Neuronal stem cell (in vitro differentiated cells): ENCODE data around the gene STAG2.

ENCODE experiments used
- DNase-seq: peaks from one replicate; pipeline ENCODE4 v3.0.0-alpha.2; 2013; ENCODE audit warnings: low spot score
- H2AFZ ChIP-seq: one replicate; pipeline ENCODE4 v1.6.1; 2013; ENCODE audit warnings: mild to moderate bottlenecking, low read length, inconsistent platforms
- H2AK5ac ChIP-seq: 2 replicates; pipeline ENCODE4 v1.6.1; 2013; ENCODE audit warnings: low read depth, mild to moderate bottlenecking, inconsistent platforms, low read length, moderate library complexity, mixed read lengths
- H2BK120ac ChIP-seq: 2 replicates; pipeline ENCODE4 v1.6.1; 2013; ENCODE audit warnings: low read depth, mild to moderate bottlenecking, inconsistent platforms, low read length, moderate library complexity, mixed read lengths
- H2BK12ac ChIP-seq: one replicate; pipeline ENCODE4 v1.6.1; 2013; ENCODE audit warnings: low read length, inconsistent platforms
- H2BK15ac ChIP-seq: 2 replicates; pipeline ENCODE4 v1.6.1; 2013; ENCODE audit warnings: mild to moderate bottlenecking, low read length, inconsistent platforms, mixed read lengths
- H2BK5ac ChIP-seq: one replicate; pipeline ENCODE4 v1.6.1; 2013; ENCODE audit warnings: inconsistent platforms, mild to moderate bottlenecking, low read length, moderate library complexity
- H3K14ac ChIP-seq: one replicate; pipeline ENCODE4 v1.6.1; 2013; ENCODE audit warnings: low read length, inconsistent platforms
- H3K18ac ChIP-seq: 2 replicates; pipeline ENCODE4 v1.6.1; 2013; ENCODE audit warnings: low read length, inconsistent platforms
- H3K23ac ChIP-seq: 2 replicates; pipeline ENCODE4 v1.6.1; 2013; ENCODE audit warnings: low read depth, mild to moderate bottlenecking, mixed read lengths, low read length, inconsistent platforms; ENCODE audit not compliant: poor library complexity
- H3K27ac ChIP-seq: replicated peaks from 3 replicates; pipeline ENCODE4 v1.5.1; 2013; ENCODE audit warnings: low read length, inconsistent platforms
- H3K27me3 ChIP-seq, 3 experiments: 2 replicates each; pipeline ENCODE4 v1.6.1; 2013; ENCODE audit warnings: low read length in 3 of 3, mild to moderate bottlenecking in 2 of 3, inconsistent platforms in 1 of 3, low read depth in 1 of 3, mixed read lengths in 1 of 3, moderate library complexity in 1 of 3; ENCODE audit not compliant: control insufficient read depth in 3 of 3, insufficient read depth in 3 of 3
- H3K36me3 ChIP-seq, 2 donors: replicated peaks in 1 of 2; 2 replicates each; pipeline ENCODE4 v1.6.1; 2013; ENCODE audit warnings: low read length in 2 of 2; ENCODE audit not compliant: control insufficient read depth in 2 of 2, insufficient read depth in 2 of 2
- H3K4ac ChIP-seq: 2 replicates; pipeline ENCODE4 v1.6.1; 2013; ENCODE audit warnings: inconsistent platforms, mild to moderate bottlenecking, low read length, moderate library complexity
- H3K4me1 ChIP-seq, 2 donors: 1 replicate in 1 of 2; 2 replicates in 1 of 2; pipeline ENCODE4 v1.6.1; 2013; ENCODE audit warnings: low read length in 2 of 2, low read depth in 1 of 2; ENCODE audit not compliant: control insufficient read depth in 2 of 2, insufficient read depth in 1 of 2
- H3K4me2 ChIP-seq: one replicate; pipeline ENCODE4 v1.6.1; 2013; ENCODE audit warnings: mild to moderate bottlenecking, low read length, inconsistent platforms; ENCODE audit not compliant: insufficient read depth, poor library complexity, severe bottlenecking
- H3K4me3 ChIP-seq, 2 donors: 2 replicates each; pipeline ENCODE4 v1.5.1; 2013; ENCODE audit warnings: low read length in 2 of 2, mild to moderate bottlenecking in 2 of 2, inconsistent platforms in 1 of 2, moderate library complexity in 1 of 2
- H3K79me1 ChIP-seq: one replicate; pipeline ENCODE4 v1.6.1; 2013; ENCODE audit warnings: low read depth, mild to moderate bottlenecking, inconsistent platforms, low read length, moderate library complexity
- H3K9ac ChIP-seq: one replicate; pipeline ENCODE4 v1.6.1; 2013; ENCODE audit warnings: mild to moderate bottlenecking, low read depth, low read length, inconsistent platforms; ENCODE audit not compliant: poor library complexity
- H3K9me3 ChIP-seq, 2 donors: replicated peaks in 1 of 2; 2 replicates each; pipeline versions ENCODE3 to v1.6.1; 2013; ENCODE audit warnings: low read length in 2 of 2, mild to moderate bottlenecking in 2 of 2, inconsistent platforms in 1 of 2, low read depth in 1 of 2, mixed read lengths in 1 of 2, moderate library complexity in 1 of 2; ENCODE audit not compliant: control insufficient read depth in 2 of 2, insufficient read depth in 1 of 2
- H4K8ac ChIP-seq: one replicate; pipeline ENCODE4 v1.6.1; 2013; ENCODE audit warnings: low read depth, mild to moderate bottlenecking, inconsistent platforms, low read length, moderate library complexity
- H4K91ac ChIP-seq: one replicate; pipeline ENCODE4 v1.6.1; 2013; ENCODE audit warnings: low read length, low read depth, mild to moderate bottlenecking, inconsistent platforms; ENCODE audit not compliant: poor library complexity
- WGBS, 2 donors: extraction: QIAGEN DNeasy Blood & Tissue Kit; methylation state at CpG; one replicate each; pipeline ENCODE4 v1.1.7; 2013; ENCODE audit warnings: missing lambda C conversion rate in 2 of 2, mixed read lengths in 1 of 2; ENCODE audit not compliant: insufficient read length in 2 of 2, insufficient replicate concordance in 1 of 2; ENCODE audit errors: extremely low coverage in 2 of 2; 5-methylcytosine and 5-hydroxymethylcytosine counted together

STAG2 gene

DNA sequence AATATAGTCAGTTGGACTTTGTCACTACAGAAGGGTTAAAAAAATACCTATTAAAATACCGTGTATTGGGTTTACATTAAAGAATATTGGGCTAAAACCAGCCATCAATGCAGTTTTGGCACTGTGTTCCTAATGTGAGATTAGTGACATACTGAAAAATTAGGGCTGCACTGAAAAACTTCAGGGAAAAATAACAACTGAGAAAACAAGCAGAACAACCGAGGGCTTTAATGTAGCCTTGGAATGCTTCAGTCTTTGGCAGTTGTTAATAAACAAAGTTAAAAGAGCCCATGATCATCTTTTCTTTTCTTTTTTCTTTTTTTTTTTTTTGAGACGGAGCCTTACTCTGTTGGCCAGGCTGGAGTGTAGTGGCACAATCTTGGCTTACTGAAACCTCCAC lies 12.4 kb downstream of the STAG2 start:
- no peak overlapping the region for H2BK12ac ChIP-seq

GRCh38 chrX:123975180-123975579 lies 13.7 kb downstream of the STAG2 start:
- no peak overlapping the region for H2AFZ ChIP-seq
- no peaks in the 10 kb centered on the region for H3K9me3 ChIP-seq
- no peak overlapping the region for H3K14ac ChIP-seq
- H4K8ac ChIP-seq = no peak overlapping the region
- whole genome bisulfite sequencing, 2 donors = no CpG with 5 or more reads among the region's 6 CpGs
- H3K4ac ChIP-seq = no peak overlapping the region
- no peak overlapping the region for H3K4me2 ChIP-seq
- H2AK5ac ChIP-seq = no peak overlapping the region
- H3K9ac ChIP-seq = no peak overlapping the region
- H3K27ac ChIP-seq = no peak overlapping the region
- no peak overlapping the region for H2BK120ac ChIP-seq
- no peak overlapping the region for H2BK12ac ChIP-seq
- no peak overlapping the region for H3K23ac ChIP-seq
- H3K79me1 ChIP-seq = no peaks in the 10 kb centered on the region
- DNase-seq = no peak
- H3K4me3 ChIP-seq = no peak overlapping the region
- H2BK15ac ChIP-seq = no peak overlapping the region
- no peaks in the 10 kb centered on the region for H3K4me1 ChIP-seq
- H3K36me3 ChIP-seq = no peaks in the 10 kb centered on the region
- no peak overlapping the region for H3K18ac ChIP-seq
- no peaks in the 10 kb centered on the region for H3K27me3 ChIP-seq
- no peak overlapping the region for H2BK5ac ChIP-seq
- no peak overlapping the region for H4K91ac ChIP-seq

More for the DNA sequence above, 12.4 kb downstream of the STAG2 start:
- H3K4me2 ChIP-seq = no peak overlapping the region
- no peak overlapping the region for H3K4ac ChIP-seq
- H3K14ac ChIP-seq = no peak overlapping the region
- no peak overlapping the region for H2AFZ ChIP-seq
- H3K27me3 ChIP-seq = no peaks in the 10 kb centered on the region
- no peak overlapping the region for H3K9ac ChIP-seq
- no peak overlapping the region for H2AK5ac ChIP-seq
- H3K9me3 ChIP-seq = no peaks in the 10 kb centered on the region
- H3K23ac ChIP-seq = no peak overlapping the region
- DNase-seq = no peak
- no peak overlapping the region for H4K91ac ChIP-seq
- no peaks in the 10 kb centered on the region for H3K4me1 ChIP-seq
- no peaks in the 10 kb centered on the region for H3K36me3 ChIP-seq
- no peaks in the 10 kb centered on the region for H3K79me1 ChIP-seq
- no peak overlapping the region for H3K4me3 ChIP-seq
- no peak overlapping the region for H2BK120ac ChIP-seq
- WGBS, 2 donors = no CpG with 5 or more reads among the region's 3 CpGs
- H3K27ac ChIP-seq = no peak overlapping the region
- H2BK5ac ChIP-seq = no peak overlapping the region
- H4K8ac ChIP-seq = no peak overlapping the region
- no peak overlapping the region for H3K18ac ChIP-seq
- no peak overlapping the region for H2BK15ac ChIP-seq

GRCh38 chrX:123976706-123977316 lies 15.3 kb downstream of the STAG2 start:
- no peaks in the 10 kb centered on the region for H3K79me1 ChIP-seq
- H3K18ac ChIP-seq = no peak overlapping the region
- no CpG with 5 or more reads among the region's 1 CpG for WGBS, 2 donors
- H2AK5ac ChIP-seq = no peak overlapping the region
- no peak overlapping the region for H3K4me2 ChIP-seq
- H3K9ac ChIP-seq = no peak overlapping the region
- no peak overlapping the region for H3K4me3 ChIP-seq
- H3K36me3 ChIP-seq = no peaks in the 10 kb centered on the region
- H3K23ac ChIP-seq = no peak overlapping the region
- no peak overlapping the region for H2AFZ ChIP-seq
- no peak overlapping the region for H4K8ac ChIP-seq
- H3K27me3 ChIP-seq = no peaks in the 10 kb centered on the region
- no peak overlapping the region for H3K27ac ChIP-seq
- no peaks in the 10 kb centered on the region for H3K9me3 ChIP-seq
- H2BK120ac ChIP-seq = no peak overlapping the region
- no peak overlapping the region for H3K14ac ChIP-seq
- H2BK5ac ChIP-seq = no peak overlapping the region
- no peaks in the 10 kb centered on the region for H3K4me1 ChIP-seq
- H4K91ac ChIP-seq = no peak overlapping the region
- no peak overlapping the region for H3K4ac ChIP-seq
- H2BK12ac ChIP-seq = no peak overlapping the region
- H2BK15ac ChIP-seq = no peak overlapping the region
- no peak for DNase-seq

GRCh38 chrX:123983240-123983639 lies 21.7 kb downstream of the STAG2 start:
- Histone ChIP-seq H2AFZ (no peak overlapping the region), H3K79me1 (no peaks in the 10 kb centered on the region), H3K14ac (no peak overlapping the region), H3K4me3 (no peak overlapping the region), H3K23ac (no peak overlapping the region), H3K27me3 (no peaks in the 10 kb centered on the region), H2BK15ac (no peak overlapping the region), H3K9me3 (no peaks in the 10 kb centered on the region), H4K8ac (no peak overlapping the region), H2BK120ac (no peak overlapping the region), H2BK12ac (no peak overlapping the region), H3K4me1 (no peaks in the 10 kb centered on the region), H4K91ac (no peak overlapping the region), H3K18ac (no peak overlapping the region), H3K27ac (no peak overlapping the region), H3K9ac (no peak overlapping the region), H3K4ac (no peak overlapping the region), H2AK5ac (no peak overlapping the region), H2BK5ac (no peak overlapping the region), H3K4me2 (no peak overlapping the region), H3K36me3 (no peaks in the 10 kb centered on the region)
- no peak for DNase-seq
- WGBS, 2 donors = no CpG with 5 or more reads among the region's 3 CpGs
